Measurements from ENCODE around the gene LRRC37A3.
"Not testable (repeated sequence)": the region's sequence is repeated elsewhere in the genome, so short reads cannot be mapped to it uniquely, and the experiment has no call there.

Gene LRRC37A3

DNA sequence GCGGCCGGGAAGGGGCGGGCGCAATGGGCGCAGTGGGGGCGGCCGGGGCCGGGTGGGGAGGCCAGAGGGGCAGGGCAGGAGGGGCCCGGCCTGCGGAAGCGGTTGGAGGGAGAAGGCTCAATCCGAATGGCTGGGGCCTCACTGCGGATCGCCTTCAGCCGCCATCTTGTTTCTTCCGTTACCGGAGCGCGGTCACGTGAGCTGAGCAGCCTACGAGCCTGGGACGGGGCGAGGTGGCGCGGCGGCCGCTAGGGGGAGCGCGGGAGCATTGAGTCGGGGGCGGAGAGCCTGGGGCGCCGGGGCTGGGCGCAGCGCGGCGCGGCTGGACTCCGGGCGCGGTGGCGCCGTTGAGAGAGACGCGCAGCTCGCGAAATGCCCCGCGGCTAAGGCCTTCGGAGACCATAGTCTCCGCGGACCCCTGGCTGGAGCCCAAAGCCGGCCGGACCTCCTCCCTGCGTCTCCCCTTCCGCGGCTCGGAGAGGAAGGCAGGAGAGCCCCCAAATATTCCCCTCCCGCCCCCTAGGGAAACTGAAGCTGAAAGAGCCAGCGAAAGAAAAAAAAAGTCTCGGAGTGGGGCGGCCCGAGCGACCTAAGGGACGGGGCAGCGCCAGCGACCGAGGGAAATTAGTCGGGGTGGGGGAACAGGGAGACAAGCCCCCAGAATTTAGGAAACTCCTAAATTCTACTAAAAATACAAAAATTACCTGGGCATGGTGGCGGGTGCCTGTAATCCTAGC, at the start of gene LRRC37A3:
Gene LRRC37A3 (minus strand): TSS at position 190 of the 737 bp plus-strand sequence. CDS start 22,221 bp downstream, outside the sequence.
- peak; percentile 76 for DNase-seq (ENCODE audit: low read depth)

DNA sequence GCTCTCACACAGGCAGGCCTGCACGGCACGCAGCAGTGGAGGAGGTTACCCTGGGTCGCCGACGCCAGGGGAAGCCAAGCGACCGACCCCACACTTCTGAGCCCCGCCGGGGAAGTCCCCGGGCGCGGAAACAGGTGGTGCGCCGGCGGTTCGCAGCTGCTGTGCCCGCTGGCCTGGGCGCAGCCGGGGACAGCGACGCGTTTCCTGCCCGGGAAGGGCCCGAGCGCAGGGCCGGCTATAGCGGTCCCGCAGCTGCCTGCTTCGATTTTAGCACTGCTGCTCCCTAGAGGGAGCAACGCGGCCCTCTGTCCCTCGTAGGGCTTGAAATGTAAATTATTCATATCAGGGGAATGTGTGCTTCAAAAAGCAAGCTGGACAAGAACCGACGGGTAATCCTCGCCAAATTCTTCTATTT, 46.6 kb upstream of the LRRC37A3 start:
- DNase-seq (ENCODE audit: low read depth) = peak; percentile 49

DNA sequence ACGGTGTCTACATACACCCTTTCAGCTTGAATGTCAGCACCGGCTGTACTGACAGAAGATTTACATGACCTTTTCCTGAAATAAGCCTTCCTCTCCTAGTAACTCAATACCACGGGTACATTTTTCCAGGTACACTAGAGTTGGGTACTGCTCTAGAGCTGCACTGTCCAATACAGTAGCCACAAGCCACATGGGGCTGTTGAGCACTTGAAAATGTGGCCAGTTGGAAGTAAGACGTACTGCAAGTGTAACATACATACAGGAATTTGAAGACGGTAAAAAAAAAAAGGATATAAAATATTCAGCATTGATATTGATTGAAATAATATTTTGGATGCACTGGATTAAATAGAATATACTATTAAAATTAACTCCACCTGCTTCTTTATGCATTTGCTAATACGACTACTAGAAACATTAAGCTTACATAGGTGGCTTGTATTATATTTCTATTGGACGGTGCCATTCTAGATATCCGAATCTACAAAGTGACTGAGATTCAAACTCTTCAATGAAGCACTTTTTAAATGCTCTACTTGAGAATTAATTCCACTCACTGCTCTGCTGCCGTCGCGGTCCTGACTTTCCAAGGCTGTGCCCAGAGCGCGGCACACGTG, 46.1 kb upstream of the LRRC37A3 start:
- DNase-seq (ENCODE audit: low read depth) = not testable (repeated sequence)

DNA sequence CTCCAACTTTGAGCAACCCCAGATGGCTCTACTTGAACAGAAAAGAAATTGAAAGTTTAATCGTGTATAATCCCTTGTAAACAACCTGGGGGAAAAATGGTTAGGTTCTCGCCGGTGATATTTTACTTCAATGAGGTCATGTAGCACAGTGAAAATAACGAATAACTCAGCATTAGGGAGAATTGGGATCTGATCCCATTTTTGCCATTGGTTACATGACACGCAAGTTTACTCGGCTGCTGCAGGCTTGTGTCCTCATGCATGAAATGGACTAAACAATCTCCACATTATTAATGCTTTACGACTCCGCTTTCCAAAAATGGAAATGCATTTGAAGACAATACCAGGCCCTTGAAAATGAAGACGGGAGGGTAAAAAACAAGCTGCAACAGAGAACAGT, 45.5 kb upstream of the LRRC37A3 start:
- no peak for DNase-seq (ENCODE audit: low read depth)

DNA sequence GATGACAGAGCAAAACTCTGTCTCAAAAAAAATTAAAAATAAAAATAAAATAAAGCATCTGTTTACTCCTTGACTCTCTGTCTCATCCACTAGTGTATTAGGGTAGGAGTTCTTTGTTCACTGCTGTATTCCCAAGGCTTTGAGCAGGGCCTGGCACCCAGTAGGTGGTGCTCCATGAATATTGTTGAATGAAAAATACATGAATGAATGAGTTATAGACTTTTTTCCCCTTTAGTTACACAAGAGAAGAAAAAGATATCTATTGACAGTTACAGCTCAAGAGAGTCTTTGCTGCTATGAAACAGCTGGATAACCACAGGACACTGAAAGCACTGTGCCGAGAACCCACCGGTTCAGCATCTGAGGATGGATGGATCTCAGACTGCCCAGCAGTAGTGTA, 44.5 kb upstream of the LRRC37A3 start:
- DNase-seq (ENCODE audit: low read depth) = not testable (repeated sequence)

DNA sequence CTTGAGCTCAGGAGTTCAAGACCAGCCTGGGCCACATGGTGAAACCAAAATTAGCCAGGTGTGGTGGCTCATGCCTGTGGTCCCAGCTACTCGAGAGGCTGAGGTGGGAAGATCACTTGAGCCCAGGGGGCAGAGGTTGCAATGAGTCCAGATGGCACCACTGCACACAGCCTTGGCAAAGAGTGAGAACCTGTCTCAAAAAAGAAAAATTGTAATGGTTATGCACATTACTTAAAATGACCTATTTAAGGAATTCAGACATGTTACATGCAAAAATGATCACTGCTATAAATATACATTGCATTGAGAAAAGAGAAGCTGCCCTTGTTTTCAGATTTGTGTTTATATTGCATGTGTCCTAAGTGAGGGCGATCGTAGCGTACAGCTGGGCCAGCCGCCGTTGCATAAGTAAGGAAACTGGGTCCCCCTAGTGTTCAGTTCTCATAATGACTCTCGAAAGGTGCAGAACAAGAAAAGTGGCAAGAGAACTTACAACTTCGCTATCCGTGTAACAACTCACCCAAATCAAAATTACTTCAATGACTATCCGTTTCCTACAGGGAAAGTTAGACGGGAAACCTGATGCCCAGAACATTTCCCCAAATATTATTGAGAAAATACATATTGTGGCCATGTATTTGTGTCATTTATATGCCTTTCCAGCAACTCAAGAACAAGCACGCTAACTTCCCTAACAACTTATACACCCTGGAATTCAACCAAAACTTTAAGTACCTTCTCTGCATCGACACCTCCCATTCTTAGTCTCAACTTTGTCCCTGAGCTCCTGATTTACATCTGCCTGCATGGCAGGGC, 42.5 kb upstream of the LRRC37A3 start:
- DNase-seq (ENCODE audit: low read depth) = peak; percentile 40

DNA sequence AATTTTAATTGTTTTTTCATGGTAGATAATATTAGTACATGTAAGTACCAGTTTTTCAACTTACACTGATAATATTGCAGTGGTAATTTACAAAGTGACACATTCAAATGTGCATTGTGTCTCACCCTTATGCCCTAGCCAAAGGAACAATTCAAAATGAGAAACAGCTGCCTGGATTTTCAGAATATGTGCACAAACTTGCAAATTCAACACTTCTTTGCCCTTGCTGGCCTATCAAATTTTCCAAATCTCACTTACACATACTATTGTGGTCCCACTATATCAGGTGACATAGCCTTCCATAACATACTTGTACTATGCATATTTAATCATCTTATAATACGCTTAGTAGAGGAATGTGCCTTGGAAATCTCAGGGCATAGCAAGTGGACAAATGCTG, 32.6 kb upstream of the LRRC37A3 start:
- no peak for DNase-seq (ENCODE audit: low read depth)

DNA sequence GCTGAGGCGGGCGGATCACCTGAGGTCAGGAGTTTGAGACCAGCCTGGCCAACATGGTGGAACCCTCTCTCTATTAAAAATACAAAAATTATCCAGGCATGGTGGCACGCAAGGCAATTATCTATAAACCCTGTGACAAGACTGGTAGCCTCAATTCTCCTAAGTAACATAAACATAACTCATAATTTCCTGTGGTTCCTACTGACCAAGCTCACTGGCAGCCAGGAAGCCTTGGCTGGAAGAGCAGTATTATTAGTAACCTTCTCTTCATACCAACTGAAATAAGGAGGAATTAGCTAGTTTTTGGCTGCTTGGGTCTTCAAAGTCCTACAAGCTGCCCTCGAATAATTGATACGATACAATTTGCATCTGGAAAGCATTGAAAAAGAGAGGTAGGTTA, 31.6 kb upstream of the LRRC37A3 start:
- DNase-seq (ENCODE audit: low read depth) = no peak

DNA sequence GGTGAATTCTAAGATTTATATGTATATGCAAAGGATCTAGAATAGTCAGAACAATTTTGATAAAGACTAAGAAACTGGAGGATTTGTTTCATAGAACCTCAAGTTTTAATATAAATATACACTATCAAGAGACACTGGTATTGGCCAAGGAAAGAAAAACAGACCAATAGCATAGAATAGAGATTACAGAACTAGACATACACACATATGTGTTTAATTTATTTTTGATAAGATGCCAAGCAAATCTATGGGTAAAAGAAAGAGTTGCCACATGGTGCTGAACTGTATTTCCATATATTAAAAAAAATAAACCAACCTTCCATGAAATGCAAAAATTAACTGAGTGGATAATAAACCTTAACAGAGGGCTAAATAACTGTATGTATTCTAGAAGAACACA, 27.9 kb upstream of the LRRC37A3 start:
- DNase-seq (ENCODE audit: low read depth) = no peak

DNA sequence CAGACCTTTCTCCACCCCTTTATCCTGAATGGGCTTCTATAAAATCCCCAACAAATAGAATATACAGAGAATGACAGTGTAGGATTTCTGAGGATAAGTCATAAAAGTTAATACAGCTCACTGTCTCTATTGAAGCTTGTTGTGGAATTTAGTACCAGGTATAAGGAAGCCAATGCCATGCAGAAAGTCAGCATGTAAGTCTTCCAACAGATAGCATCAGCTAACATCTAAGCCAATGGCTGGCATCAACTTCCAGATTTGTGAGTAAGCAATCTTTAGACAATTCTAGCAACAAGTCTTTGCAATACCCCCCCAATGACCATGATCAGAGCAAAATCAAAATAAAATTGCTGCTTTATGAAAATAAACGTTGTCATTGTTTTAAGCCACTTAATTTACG, 22.5 kb upstream of the LRRC37A3 start:
- no peak for DNase-seq (ENCODE audit: low read depth)

DNA sequence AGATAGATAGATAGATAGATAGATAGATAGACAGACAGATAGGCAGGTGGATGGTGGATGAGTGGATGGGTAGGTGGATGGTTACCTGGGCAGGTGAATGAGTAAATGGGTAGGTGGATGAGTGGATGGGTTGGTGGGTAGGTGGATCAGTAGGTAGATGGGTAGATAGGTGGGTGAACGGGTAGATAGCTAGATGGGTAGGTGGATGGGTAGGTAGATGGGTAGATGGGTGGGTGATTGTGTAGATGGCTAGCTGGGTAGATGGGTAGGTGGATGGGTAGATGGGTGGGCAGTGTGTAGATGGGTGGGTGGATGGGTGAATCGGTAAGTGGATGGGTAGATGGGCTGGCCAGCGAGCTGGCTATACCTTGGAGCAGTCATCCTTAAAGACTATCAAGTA, 21.8 kb upstream of the LRRC37A3 start:
- DNase-seq (ENCODE audit: low read depth) = no peak

DNA sequence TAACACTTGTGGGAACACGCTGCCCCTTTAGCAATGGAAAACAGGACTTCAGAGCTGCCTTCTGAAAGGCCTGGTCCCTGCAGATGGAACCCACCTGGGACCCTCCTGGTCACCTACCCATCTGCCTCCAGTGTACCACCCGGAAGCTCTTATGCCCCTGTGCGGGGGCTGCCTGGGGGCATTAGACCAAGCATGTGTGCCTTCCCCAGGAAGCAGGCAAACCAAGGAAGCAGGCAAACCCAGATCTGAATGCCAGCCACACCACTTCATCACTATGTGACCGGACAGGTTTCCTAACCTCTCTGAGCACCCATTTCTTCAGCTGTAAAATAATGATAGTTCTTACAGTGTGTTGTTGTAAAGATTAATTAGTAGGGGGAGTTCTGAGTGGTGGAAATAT, 20.8 kb upstream of the LRRC37A3 start:
- no peak for DNase-seq (ENCODE audit: low read depth)

DNA sequence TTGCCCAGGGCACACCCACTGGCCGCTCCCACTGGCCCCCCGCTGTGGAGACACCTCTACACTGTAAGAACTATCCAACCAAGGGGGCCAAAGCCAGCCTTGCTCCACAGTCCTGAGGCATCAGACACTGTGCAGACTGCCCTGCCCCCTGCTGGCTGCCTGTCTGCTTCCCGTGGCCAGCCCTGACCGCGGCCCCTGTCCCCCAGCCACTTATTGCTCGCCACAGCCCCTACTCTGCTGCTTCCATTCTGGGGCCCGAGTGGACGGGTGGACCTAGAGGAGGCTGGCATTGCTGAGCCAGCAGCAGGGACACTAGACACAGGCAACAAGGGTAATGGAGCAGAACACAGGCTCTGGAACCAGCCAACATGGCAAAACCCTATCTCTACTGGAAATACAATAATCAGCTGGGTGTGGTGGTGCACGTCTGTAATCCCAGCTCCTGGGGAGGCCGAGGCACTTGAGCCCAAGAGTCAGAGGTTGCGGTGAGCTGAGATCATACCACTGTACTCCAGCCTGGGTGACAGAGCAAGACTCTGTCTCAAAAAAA, 19.7 kb upstream of the LRRC37A3 start:
- no peak for DNase-seq (ENCODE audit: low read depth)

DNA sequence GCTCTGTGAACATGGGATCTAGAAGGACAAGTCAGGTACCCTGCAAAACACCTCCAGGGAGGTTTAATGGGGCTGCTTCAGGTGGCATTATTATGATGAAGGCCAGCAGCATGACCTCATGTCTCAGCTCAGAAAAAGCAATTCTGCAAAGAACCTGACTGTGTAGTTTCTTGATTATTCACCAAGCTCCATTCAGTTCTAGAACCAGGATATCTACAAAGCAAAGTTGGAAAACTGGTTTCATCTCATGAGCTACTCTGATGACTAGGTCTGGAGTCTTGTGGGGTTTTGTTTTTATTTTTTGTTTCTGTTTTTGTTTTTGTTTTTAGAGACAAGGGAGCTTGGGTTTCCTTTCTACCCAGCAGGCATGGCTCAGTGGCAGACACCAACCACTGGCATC, 19.0 kb upstream of the LRRC37A3 start:
- DNase-seq (ENCODE audit: low read depth) = no peak

DNA sequence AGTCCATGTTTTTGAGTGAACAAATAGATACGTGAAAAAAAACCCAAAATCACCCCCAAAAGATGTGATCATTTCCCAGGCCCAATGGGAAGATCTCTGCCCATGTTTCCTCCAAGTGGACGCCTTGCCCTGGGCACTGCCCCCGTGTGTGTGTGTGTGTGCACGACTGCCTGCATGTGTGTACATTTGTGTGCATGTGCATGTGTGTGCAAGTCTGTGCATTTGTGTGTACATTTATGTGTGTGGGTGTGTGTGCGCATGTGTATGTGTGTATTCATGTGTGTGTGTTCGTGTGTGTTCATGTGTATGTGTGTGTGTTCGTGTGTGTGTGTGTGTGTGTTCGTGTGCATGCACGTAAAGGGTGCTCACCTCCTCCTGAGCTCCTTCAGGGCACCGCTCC, 16.8 kb upstream of the LRRC37A3 start:
- DNase-seq (ENCODE audit: low read depth) = no peak

DNA sequence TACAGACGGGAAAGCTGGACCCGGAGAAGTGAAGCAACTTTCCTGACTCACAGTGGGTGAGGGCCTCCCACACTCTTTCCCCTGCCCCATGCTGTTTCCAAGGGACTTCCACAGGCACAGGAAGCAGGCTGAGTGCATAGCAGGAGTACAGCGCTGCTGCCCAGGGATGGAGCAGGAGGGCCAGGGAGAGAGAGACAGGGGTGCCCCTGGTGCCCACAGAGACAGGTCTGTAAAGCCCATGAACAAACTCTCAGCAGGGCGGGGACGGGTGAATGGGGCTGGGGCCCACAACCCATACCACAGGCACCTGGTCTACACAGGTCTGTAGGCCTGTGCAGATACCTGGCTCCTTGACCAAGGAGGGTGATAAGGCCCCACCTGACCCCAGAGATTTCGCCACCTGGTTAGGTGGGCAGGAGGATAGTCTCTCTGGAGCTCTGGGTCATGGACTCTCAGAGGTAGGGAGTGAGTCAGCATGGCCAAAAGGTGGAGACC, 15.1 kb upstream of the LRRC37A3 start:
- not testable (repeated sequence) for DNase-seq (ENCODE audit: low read depth)

DNA sequence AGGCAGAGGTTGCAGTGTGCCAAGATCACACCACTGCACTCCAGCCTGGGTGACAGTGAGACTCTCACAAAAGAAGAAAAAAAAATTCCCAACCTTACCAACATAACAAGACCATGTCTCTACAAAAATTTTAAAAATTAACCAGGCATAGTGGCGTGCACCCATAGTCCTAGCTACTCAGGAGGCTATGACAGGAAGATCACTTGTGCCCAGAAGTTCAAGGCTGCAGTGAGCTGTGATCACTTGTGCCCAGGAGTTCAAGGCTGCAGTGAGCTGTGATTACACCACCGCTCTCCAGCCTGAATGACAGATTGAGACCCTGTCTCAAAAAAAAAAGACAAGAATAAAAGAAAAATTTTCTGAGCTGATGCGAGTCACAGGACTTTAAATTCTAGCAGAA, 13.6 kb upstream of the LRRC37A3 start:
- DNase-seq (ENCODE audit: low read depth) = not testable (repeated sequence)

DNA sequence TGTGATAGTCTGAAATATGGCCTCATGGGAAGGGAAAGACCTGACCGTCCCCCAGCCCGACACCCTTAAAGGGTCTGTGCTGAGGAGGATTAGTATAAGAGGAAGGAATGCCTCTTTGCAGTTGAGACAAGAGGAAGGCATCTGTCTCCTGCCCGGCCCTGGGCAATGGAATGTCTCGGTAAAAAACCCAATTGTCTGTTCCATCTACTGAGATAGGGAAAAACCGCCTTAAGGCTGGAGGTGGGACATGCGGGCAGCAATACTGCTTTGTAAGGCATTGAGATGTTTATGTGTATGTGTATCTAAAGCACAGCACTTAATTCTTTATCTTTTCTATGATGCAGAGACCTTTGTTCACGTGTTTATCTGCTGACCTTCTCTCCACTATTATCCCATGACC, 11.1 kb upstream of the LRRC37A3 start:
- not testable (repeated sequence) for DNase-seq (ENCODE audit: low read depth)

DNA sequence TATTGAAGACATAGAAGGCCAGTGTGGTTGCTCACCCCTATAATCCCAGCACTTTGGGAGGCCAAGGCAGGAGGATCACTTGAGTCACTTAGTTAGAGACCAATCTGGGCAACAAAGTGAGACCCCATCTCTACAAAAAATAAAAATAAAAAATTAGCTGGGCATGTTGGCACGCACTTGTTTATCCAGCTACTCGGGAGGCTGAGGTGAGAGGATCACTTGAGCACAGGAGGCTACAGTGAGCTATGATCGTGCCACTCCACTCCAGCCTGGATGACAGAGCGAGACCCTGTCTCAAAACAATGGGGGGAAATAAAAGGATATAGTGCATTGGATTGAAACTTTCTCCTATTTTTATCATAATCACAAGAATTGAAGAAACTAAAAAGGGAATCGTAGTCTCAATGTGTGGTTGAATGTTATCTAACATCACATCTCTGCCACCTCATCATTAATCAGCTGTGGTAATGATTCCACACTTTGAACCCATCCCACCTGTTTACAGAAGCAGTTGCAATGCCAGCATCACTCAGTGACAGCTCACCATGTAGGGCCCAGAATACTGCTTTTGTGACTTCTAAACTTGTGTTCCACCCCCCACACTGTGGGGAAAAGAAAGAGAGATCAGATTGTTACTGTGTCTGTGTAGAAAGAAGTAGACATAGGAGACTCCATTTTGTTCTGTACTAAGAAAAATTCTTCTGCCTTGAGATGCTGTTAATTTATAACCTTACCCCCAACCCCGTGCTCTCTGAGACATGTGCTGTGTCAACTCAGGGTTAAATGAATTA, 10.3 kb upstream of the LRRC37A3 start:
- DNase-seq (ENCODE audit: low read depth) = not testable (repeated sequence)

DNA sequence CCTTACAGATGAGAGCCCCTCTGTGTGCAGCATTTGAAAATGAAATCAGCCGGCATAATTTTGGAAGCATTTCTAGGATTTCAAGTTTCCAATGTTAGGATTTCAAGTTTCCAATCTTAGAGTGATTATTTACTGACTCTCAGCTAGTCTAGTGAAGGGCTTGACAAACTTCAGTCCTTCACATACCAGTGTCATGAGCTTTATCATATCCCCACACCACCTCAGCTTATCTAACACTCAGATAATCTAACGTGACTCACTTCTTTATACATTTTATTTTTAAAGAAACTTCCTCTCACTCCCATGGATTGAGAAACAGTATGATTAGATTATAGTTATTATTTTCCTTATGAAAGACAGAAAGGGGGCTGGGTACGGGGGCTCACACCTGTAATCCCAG, 9.4 kb upstream of the LRRC37A3 start:
- DNase-seq (ENCODE audit: low read depth) = not testable (repeated sequence)

DNA sequence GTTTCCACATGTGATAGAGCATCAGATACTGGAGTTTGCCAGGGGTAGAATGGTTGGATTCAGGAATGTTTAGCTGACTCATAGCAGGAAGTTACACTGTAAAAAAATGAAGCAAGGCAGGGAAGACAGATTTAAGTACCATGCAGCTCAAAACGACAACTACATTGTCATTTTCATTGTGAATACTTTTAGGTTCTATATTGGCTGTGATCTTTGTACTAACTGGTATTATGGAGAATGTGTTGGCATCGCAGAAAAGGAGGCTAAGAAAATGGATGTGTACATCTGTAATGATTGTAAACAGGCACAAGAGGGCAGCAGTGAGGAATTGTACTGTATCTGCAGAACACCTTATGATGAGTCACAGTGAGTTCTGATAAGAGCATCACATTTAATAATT, 8.2 kb upstream of the LRRC37A3 start:
- not testable (repeated sequence) for DNase-seq (ENCODE audit: low read depth)

DNA sequence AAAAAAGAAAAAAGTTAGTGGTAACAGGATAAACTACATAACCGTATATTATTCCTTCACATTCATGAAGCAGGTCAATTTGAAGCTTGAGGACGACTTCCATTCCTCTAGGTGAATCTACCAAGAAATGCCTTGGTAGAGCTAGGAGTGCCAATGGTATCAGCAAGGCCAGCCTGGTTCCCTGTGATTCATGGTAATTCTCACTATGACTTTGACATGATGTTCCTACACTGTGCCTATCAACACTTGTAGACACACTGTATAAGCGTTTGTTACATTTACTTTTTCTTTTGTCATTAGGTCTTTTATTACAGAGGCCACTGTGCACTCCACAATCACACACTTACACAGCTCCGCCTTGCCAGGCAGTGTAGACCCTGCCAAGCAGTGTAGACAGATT, 7.2 kb upstream of the LRRC37A3 start:
- DNase-seq (ENCODE audit: low read depth) = not testable (repeated sequence)

All from CMK (cell line).